Erythroblast (primary cell): Measurements from ENCODE around the gene C1orf232.

Experiments used
- GATA1 ChIP-seq: IDR thresholded peaks from 2 replicates; pipeline ENCODE4 v1.6.1; 2011; ENCODE audit warnings: low read depth, mild to moderate bottlenecking, control low read depth, low read length, moderate library complexity
- POLR2A ChIP-seq: IDR thresholded peaks from 2 replicates; pipeline ENCODE4 v1.6.1; 2011; ENCODE audit warnings: mild to moderate bottlenecking, low read length

GRCh38 chr1:26163684-26164035 lies 5.1 kb downstream of the C1orf232 start:
- TF ChIP-seq POLR2A (no peak), GATA1 (no peak)
